ENCODE measurements around the gene GANC. TPM values are rescaled to one million over a fixed set of nuclear protein-coding genes. Genes with fewer than 3 reads are reported as not detected.

Gene GANC
- total RNA-seq, 1 donor from 2014 or later: 12.1 TPM

GRCh38 chr15:42375252-42375651 lies 102.3 kb downstream of the GANC start:
- no peak for DNase-seq (ENCODE audit: extremely low read depth, low read depth, low spot score)

GRCh38 chr15:42375941-42376340 lies 102.9 kb downstream of the GANC start:
- no peak for DNase-seq (ENCODE audit: extremely low read depth, low read depth, low spot score)

- no peak for DNase-seq (ENCODE audit: extremely low read depth, low read depth, low spot score)
Observed at GRCh38 chr15:42378011-42378410, 105.0 kb downstream of the GANC start.

- no peak for DNase-seq (ENCODE audit: extremely low read depth, low read depth, low spot score)
Observed at GRCh38 chr15:42384597-42384996, 111.6 kb downstream of the GANC start.

GRCh38 chr15:42385206-42385979 lies 112.4 kb downstream of the GANC start:
- peak; percentile 33 for DNase-seq (ENCODE audit: extremely low read depth, low read depth, low spot score)

- no peak for DNase-seq (ENCODE audit: extremely low read depth, low read depth, low spot score)
Observed at GRCh38 chr15:42385980-42386700, 113.1 kb downstream of the GANC start.

- DNase-seq (ENCODE audit: extremely low read depth, low read depth, low spot score): no peak
Observed at GRCh38 chr15:42387603-42388002, 114.6 kb downstream of the GANC start.

- no peak for DNase-seq (ENCODE audit: extremely low read depth, low read depth, low spot score)
Observed at GRCh38 chr15:42392309-42393024, 119.5 kb downstream of the GANC start.

GRCh38 chr15:42394106-42394505 lies 121.1 kb downstream of the GANC start:
- no peak for DNase-seq (ENCODE audit: extremely low read depth, low read depth, low spot score)

- no peak for DNase-seq (ENCODE audit: extremely low read depth, low read depth, low spot score)
Observed at GRCh38 chr15:42395838-42396237, 122.8 kb downstream of the GANC start.

GRCh38 chr15:42401544-42402454 lies 128.8 kb downstream of the GANC start:
- DNase-seq (ENCODE audit: extremely low read depth, low read depth, low spot score): no peak

- DNase-seq (ENCODE audit: extremely low read depth, low read depth, low spot score): no peak
Observed at GRCh38 chr15:42402455-42403205, 129.6 kb downstream of the GANC start.

- no peak for DNase-seq (ENCODE audit: extremely low read depth, low read depth, low spot score)
Observed at GRCh38 chr15:42403389-42403788, 130.4 kb downstream of the GANC start.

- DNase-seq (ENCODE audit: extremely low read depth, low read depth, low spot score): no peak
Observed at GRCh38 chr15:42404461-42405235, 131.6 kb downstream of the GANC start.

- DNase-seq (ENCODE audit: extremely low read depth, low read depth, low spot score): no peak
Observed at GRCh38 chr15:42405863-42406482, 133.0 kb downstream of the GANC start.

Data from glomerular endothelial cell (primary cell).